HepG2 (cell line): Measurements from ENCODE around the gene NRAS. TPM values are rescaled to one million over a fixed set of nuclear protein-coding genes. Genes with fewer than 3 reads are reported as not detected.
A peak's percentile ranks its signal among the peaks of the same experiment; 100 is the strongest.

Experiments
- AGO1 ChIP-seq: fragments of 200-400 bp; formaldehyde crosslinking; IDR thresholded peaks from 2 replicates; pipeline ENCODE4 v1.6.1; 2017; ENCODE audit warnings: mild to moderate bottlenecking, low read depth, low read length, moderate library complexity; ENCODE audit not compliant: poor library complexity, severe bottlenecking
- FOXA1 ChIP-seq, 2 experiments: fragments of 450-650 bp in 1 of 2; sonication (generic) in 1 of 2; formaldehyde crosslinking in 1 of 2; IDR thresholded peaks; 2 replicates each; pipeline versions ENCODE4 v1.4.0 to v1.6.1; 2016 to 2020; ENCODE audit warnings: missing genetic modification reagents in 1 of 2
- GLI4 ChIP-seq: sonication (generic); formaldehyde crosslinking; IDR thresholded peaks from 2 replicates; pipeline ENCODE4 v1.5.1; 2020; ENCODE audit warnings: missing genetic modification reagents, mild to moderate bottlenecking, moderate library complexity, borderline replicate concordance
- NFKB2 ChIP-seq: sonication (generic); formaldehyde crosslinking; IDR thresholded peaks from 2 replicates; pipeline ENCODE4 v1.4.0; 2020; ENCODE audit warnings: missing genetic modification reagents, borderline replicate concordance
- PCBP2 ChIP-seq: fragments of 200-400 bp; formaldehyde crosslinking; optimal IDR thresholded peaks from 2 replicates; pipeline ENCODE3; 2018; ENCODE audit warnings: low read length, low read depth; ENCODE audit not compliant: poor library complexity, severe bottlenecking
- POLR2AphosphoS5 ChIP-seq: IDR thresholded peaks from 2 replicates; pipeline ENCODE4 v1.6.1; 2012; ENCODE audit warnings: low read depth, low read length
- SOX5 ChIP-seq: IDR thresholded peaks from 2 replicates; pipeline ENCODE4 v1.6.1; 2016; ENCODE audit warnings: borderline replicate concordance
- SRSF4 ChIP-seq: fragments of 200-400 bp; formaldehyde crosslinking; IDR thresholded peaks from one replicate; pipeline ENCODE4 v1.6.1; 2018; ENCODE audit warnings: mild to moderate bottlenecking, low read depth, low read length, moderate library complexity; ENCODE audit not compliant: poor library complexity, severe bottlenecking
- SUZ12 ChIP-seq: fragments of 150-350 bp; IDR thresholded peaks from 2 replicates; pipeline ENCODE4 v1.6.1; 2014; ENCODE audit warnings: low read depth, low read length
- TCF12 ChIP-seq, 2 experiments: fragments of 450-650 bp in 1 of 2; sonication (generic) in 1 of 2; formaldehyde crosslinking in 1 of 2; IDR thresholded peaks; 2 replicates each; pipeline versions ENCODE4 v1.6.1 to v1.8.0; 2017 to 2022; ENCODE audit warnings: antibody characterized with exemption in 1 of 2, mild to moderate bottlenecking in 1 of 2, missing genetic modification reagents in 1 of 2, moderate library complexity in 1 of 2
- TOPORS ChIP-seq: sonication (generic); formaldehyde crosslinking; IDR thresholded peaks from 2 replicates; pipeline ENCODE4 v1.8.0; 2023; ENCODE audit warnings: mild to moderate bottlenecking, missing genetic modification reagents
- TRAFD1 ChIP-seq: sonication (generic); formaldehyde crosslinking; IDR thresholded peaks from 2 replicates; pipeline ENCODE4 v1.5.1; 2020; ENCODE audit warnings: missing genetic modification reagents, mild to moderate bottlenecking, borderline replicate concordance
- ZNF33B ChIP-seq: sonication (generic); formaldehyde crosslinking; IDR thresholded peaks from 2 replicates; pipeline ENCODE4 v1.5.1; 2020; ENCODE audit warnings: mild to moderate bottlenecking, missing genetic modification reagents
- ZNF350 ChIP-seq: sonication (generic); formaldehyde crosslinking; IDR thresholded peaks from 2 replicates; pipeline ENCODE4 v1.4.0; 2020; ENCODE audit warnings: mild to moderate bottlenecking, low read depth, missing genetic modification reagents, borderline replicate concordance
- ZNF430 ChIP-seq: sonication (generic); formaldehyde crosslinking; IDR thresholded peaks from 2 replicates; pipeline ENCODE4 v1.9.0; 2021; ENCODE audit warnings: mild to moderate bottlenecking, missing genetic modification reagents
- ZNF550 ChIP-seq: sonication (generic); formaldehyde crosslinking; IDR thresholded peaks from 2 replicates; pipeline ENCODE4 v1.4.0; 2020; ENCODE audit warnings: mild to moderate bottlenecking, missing genetic modification reagents, borderline replicate concordance
- polyA plus RNA-seq, 8 experiments: library from polyadenylated mRNA; depleted of rRNA in 3 of 8; stranded (reverse) in 7 of 8; unstranded in 1 of 8; fragments of >200 nt; fragmentation: Illumina TruSeq in 4 of 8; extraction: Trizol in 4 of 8; gene quantifications; 2 replicates each; pipeline versions ENCODE4 v1.2.1 to v1.2.3, GENCODE V29; 2011 to 2016; ENCODE audit warnings: low read depth in 4 of 8, missing spikeins in 1 of 8, mixed read lengths in 1 of 8; ENCODE audit not compliant: insufficient read depth in 1 of 8
- total RNA-seq, 5 experiments: library from RNA; depleted of rRNA; stranded (reverse); fragments of >200 nt; fragmentation: Illumina TruSeq; extraction: Trizol; gene quantifications; 2 replicates each; pipeline ENCODE4 v1.2.3, GENCODE V29; 2016; ENCODE audit warnings: low read depth in 1 of 5
- TF ChIP-seq, protein P1 (sequence below): sonication (generic); formaldehyde crosslinking; IDR thresholded peaks from 2 replicates; pipeline ENCODE4 v1.5.1; 2020; ENCODE audit warnings: mild to moderate bottlenecking, missing genetic modification reagents
- TF ChIP-seq, protein P2 (sequence below): conservative IDR thresholded peaks from 2 replicates; pipeline ENCODE4 v1.6.1; 2018; ENCODE audit warnings: missing genetic modification reagents
- TF ChIP-seq, protein P3 (sequence below): IDR thresholded peaks from 2 replicates; pipeline ENCODE4 v1.6.1; 2016; ENCODE audit warnings: missing genetic modification reagents, missing compliant biosample characterization
- TF ChIP-seq, protein P4 (sequence below): IDR thresholded peaks from 2 replicates; pipeline ENCODE4 v1.6.1; 2016; ENCODE audit warnings: mild to moderate bottlenecking, missing biosample characterization, missing genetic modification reagents

NRAS gene
- total and polyA plus RNA-seq, 2 of the 13 experiments (the other 11 are each of a cell fraction or from before 2014, with no cell fraction given), result 38.6 to 58.8 TPM

- TF ChIP-seq TRAFD1 (CRISPR knock-in tag) (no peak), GLI4 (CRISPR knock-in tag) (peak; percentile 74; the same call in 1 of the 2 replicates), SOX5 (CRISPR knock-in tag) (peak; percentile 39), TOPORS (CRISPR knock-in tag) (no peak; the same call in 1 of the 2 replicates), SRSF4 (no peak), POLR2AphosphoS5 (peak; percentile 93), PCBP2 (no peak), ZNF33B (CRISPR knock-in tag) (peak; percentile 86; the same call in 1 of the 2 replicates), ZNF550 (CRISPR knock-in tag) (no peak), FOXA1 (IDR thresholded peaks at IDR 0.05) (no peak), FOXA1 (CRISPR knock-in tag; IDR thresholded peaks at IDR 0.05) (peak; percentile 71), ZNF430 (CRISPR knock-in tag) (peak; percentile 8; the same call in 1 of the 2 replicates), AGO1 (peak; percentile 42), ZNF350 (peak; percentile 89; the same call in 1 of the 2 replicates), SUZ12 (peak; percentile 70), TCF12 (IDR thresholded peaks at IDR 0.05) (no peak), TCF12 (CRISPR knock-in tag; IDR thresholded peaks at IDR 0.05) (0 out of 2 replicates have a peak, but pooled peaks have one; percentile 58), NFKB2 (CRISPR knock-in tag) (peak; percentile 62; the same call in 1 of the 2 replicates)
- TF ChIP-seq, protein P1, sequence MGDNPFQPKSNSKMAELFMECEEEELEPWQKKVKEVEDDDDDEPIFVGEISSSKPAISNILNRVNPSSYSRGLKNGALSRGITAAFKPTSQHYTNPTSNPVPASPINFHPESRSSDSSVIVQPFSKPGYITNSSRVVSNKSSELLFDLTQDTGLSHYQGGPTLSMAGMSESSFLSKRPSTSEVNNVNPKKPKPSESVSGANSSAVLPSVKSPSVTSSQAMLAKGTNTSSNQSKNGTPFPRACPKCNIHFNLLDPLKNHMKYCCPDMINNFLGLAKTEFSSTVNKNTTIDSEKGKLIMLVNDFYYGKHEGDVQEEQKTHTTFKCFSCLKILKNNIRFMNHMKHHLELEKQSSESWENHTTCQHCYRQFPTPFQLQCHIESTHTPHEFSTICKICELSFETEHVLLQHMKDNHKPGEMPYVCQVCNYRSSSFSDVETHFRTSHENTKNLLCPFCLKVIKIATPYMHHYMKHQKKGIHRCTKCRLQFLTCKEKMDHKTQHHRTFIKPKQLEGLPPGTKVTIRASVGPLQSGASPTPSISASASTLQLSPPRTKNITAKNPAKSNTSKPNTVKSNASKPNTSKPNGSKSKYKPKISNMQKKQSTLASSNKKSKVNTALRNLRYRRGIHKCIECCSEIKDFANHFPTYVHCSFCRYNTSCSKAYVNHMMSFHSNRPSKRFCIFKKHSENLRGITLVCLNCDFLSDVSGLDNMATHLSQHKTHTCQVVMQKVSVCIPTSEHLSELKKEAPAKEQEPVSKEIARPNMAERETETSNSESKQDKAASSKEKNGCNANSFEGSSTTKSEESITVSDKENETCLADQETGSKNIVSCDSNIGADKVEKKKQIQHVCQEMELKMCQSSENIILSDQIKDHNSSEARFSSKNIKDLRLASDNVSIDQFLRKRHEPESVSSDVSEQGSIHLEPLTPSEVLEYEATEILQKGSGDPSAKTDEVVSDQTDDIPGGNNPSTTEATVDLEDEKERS, result peak; percentile 86
- TF ChIP-seq, protein P2, sequence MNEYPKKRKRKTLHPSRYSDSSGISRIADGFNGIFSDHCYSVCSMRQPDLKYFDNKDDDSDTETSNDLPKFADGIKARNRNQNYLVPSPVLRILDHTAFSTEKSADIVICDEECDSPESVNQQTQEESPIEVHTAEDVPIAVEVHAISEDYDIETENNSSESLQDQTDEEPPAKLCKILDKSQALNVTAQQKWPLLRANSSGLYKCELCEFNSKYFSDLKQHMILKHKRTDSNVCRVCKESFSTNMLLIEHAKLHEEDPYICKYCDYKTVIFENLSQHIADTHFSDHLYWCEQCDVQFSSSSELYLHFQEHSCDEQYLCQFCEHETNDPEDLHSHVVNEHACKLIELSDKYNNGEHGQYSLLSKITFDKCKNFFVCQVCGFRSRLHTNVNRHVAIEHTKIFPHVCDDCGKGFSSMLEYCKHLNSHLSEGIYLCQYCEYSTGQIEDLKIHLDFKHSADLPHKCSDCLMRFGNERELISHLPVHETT, result 0 out of 2 replicates have a peak, but pooled peaks have one; percentile 42
- TF ChIP-seq, protein P3, sequence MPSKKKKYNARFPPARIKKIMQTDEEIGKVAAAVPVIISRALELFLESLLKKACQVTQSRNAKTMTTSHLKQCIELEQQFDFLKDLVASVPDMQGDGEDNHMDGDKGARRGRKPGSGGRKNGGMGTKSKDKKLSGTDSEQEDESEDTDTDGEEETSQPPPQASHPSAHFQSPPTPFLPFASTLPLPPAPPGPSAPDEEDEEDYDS (CRISPR knock-in tag), result peak; percentile 91
- TF ChIP-seq, protein P4, sequence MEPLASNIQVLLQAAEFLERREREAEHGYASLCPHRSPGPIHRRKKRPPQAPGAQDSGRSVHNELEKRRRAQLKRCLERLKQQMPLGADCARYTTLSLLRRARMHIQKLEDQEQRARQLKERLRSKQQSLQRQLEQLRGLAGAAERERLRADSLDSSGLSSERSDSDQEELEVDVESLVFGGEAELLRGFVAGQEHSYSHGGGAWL (CRISPR knock-in tag), result peak; percentile 27; the same call in 1 of the 2 replicates
Measured at GRCh38 chr1:114757455-114758255, 41.1 kb upstream of the NRAS start, which contains the start of gene CSDE1 (continued).
